Prostate gland (tissue), 2 donors: ENCODE data around the gene EARS2.

Experiments used
- CTCF ChIP-seq, 4 experiments: fragments of 200-600 bp in 2 of 4; fragments of 450-650 bp in 2 of 4; sonication (generic) in 2 of 4; IDR thresholded peaks; 1 replicate in 3 of 4; 2 replicates in 1 of 4; pipeline ENCODE4 v1.5.1; 2016 to 2019; ENCODE audit warnings: antibody characterized with exemption in 4 of 4, mild to moderate bottlenecking in 2 of 4, moderate library complexity in 2 of 4
- POLR2AphosphoS5 ChIP-seq: sonication (generic); formaldehyde crosslinking; IDR thresholded peaks from one replicate; pipeline ENCODE4 v1.6.1; 2017; ENCODE audit warnings: antibody characterized with exemption

GRCh38 chr16:23556881-23557778, at the start of gene EARS2, which contains the start of gene UBFD1:
- TF ChIP-seq CTCF (IDR thresholded peaks at IDR 0.05) (peak; percentile 73 to 99 (median 98)), POLR2AphosphoS5 (peak; percentile 96)
